KMS-11 (cell line): ENCODE results near the gene SLC39A9.
"Not testable (repeated sequence)": the region's sequence is repeated elsewhere in the genome, so short reads cannot be mapped to it uniquely, and the experiment has no call there.

Experiments
- H2AFZ ChIP-seq: fragments of 200-600 bp; sonication (generic); 2 replicates; pipeline ENCODE4 v1.6.1; 2016; ENCODE audit warnings: antibody characterized with exemption, mixed run types, low read depth
- H3K27ac ChIP-seq: fragments of 200-600 bp; sonication (generic); 2 replicates; pipeline ENCODE4 v1.6.1; 2016; ENCODE audit warnings: mild to moderate bottlenecking, mixed run types
- H3K27me3 ChIP-seq: fragments of 200-600 bp; sonication (generic); 2 replicates; pipeline ENCODE4 v1.6.1; 2017; ENCODE audit warnings: mild to moderate bottlenecking, low read depth, mixed run types, moderate library complexity; ENCODE audit not compliant: insufficient read depth
- H3K36me3 ChIP-seq: fragments of 200-600 bp; sonication (generic); 2 replicates; pipeline ENCODE4 v1.6.1; 2017; ENCODE audit warnings: mild to moderate bottlenecking, mixed run types; ENCODE audit not compliant: insufficient read depth
- H3K4me1 ChIP-seq: fragments of 200-600 bp; sonication (generic); 2 replicates; pipeline ENCODE4 v1.6.1; 2016; ENCODE audit warnings: mild to moderate bottlenecking, low read depth, mixed run types; ENCODE audit not compliant: poor library complexity, severe bottlenecking
- H3K4me2 ChIP-seq: fragments of 200-600 bp; sonication (generic); 2 replicates; pipeline ENCODE4 v1.7.0; 2016; ENCODE audit warnings: mild to moderate bottlenecking, mixed run types
- H3K4me3 ChIP-seq: fragments of 200-600 bp; sonication (generic); IDR thresholded peaks from 2 replicates; pipeline ENCODE4 v1.6.1; 2017; ENCODE audit warnings: low read depth, low read length, mixed read lengths; ENCODE audit not compliant: insufficient read depth
- H3K79me2 ChIP-seq: fragments of 200-600 bp; sonication (generic); 2 replicates; pipeline ENCODE4 v1.6.1; 2016; ENCODE audit warnings: low read depth, mixed run types; ENCODE audit not compliant: insufficient read depth
- H3K9ac ChIP-seq: fragments of 200-600 bp; sonication (generic); 2 replicates; pipeline ENCODE4 v1.6.1; 2016; ENCODE audit warnings: mild to moderate bottlenecking, mixed run types
- H4K20me1 ChIP-seq: fragments of 200-600 bp; sonication (generic); 2 replicates; pipeline ENCODE4 v1.6.1; 2016; ENCODE audit warnings: mild to moderate bottlenecking, mixed run types; ENCODE audit not compliant: insufficient read depth
- CTCF ChIP-seq: fragments of 200-600 bp; sonication (generic); conservative IDR thresholded peaks from 2 replicates; pipeline ENCODE4 v1.6.1; 2017; ENCODE audit warnings: low read depth, mild to moderate bottlenecking, antibody characterized with exemption, low read length, moderate library complexity, mixed read lengths

SLC39A9 gene

GRCh38 chr14:69387311-69387710 lies 11.2 kb upstream of the SLC39A9 start:
- Histone ChIP-seq H3K27me3 (no peaks in the 10 kb centered on the region), H3K4me1 (no peaks in the 10 kb centered on the region), H3K79me2 (peaks cover 52% of the 10 kb centered on the region), H4K20me1 (peaks cover 4% of the 10 kb centered on the region; the same call in 1 of the 2 replicates), H3K9ac (no peak overlapping the region), H3K27ac (no peak overlapping the region), H3K4me2 (no peak overlapping the region), H3K36me3 (no peaks in the 10 kb centered on the region), H3K4me3 (no peak overlapping the region), H2AFZ (no peak overlapping the region)
- TF ChIP-seq CTCF = no peak

- not testable (repeated sequence) for H3K4me3 ChIP-seq, H3K36me3 ChIP-seq, H3K4me2 ChIP-seq, H2AFZ ChIP-seq, H3K9ac ChIP-seq, H4K20me1 ChIP-seq, H3K27me3 ChIP-seq, H3K4me1 ChIP-seq, H3K27ac ChIP-seq
- peaks cover 76% of the 10 kb centered on the region for H3K79me2 ChIP-seq
These were observed 7.1 kb upstream of the SLC39A9 start for GRCh38 chr14:69391400-69391799.

- no peak for TF ChIP-seq CTCF
- no peak overlapping the region for H3K4me2 ChIP-seq
- no peak overlapping the region for H3K27ac ChIP-seq
- H3K36me3 ChIP-seq = no peaks in the 10 kb centered on the region
- H3K4me3 ChIP-seq = no peak overlapping the region
- H3K4me1 ChIP-seq = peaks cover 11% of the 10 kb centered on the region
- H4K20me1 ChIP-seq = peaks cover 4% of the 10 kb centered on the region; the same call in 1 of the 2 replicates
- H3K27me3 ChIP-seq = no peaks in the 10 kb centered on the region
- H2AFZ ChIP-seq = no peak overlapping the region
- H3K9ac ChIP-seq = no peak overlapping the region
- H3K79me2 ChIP-seq = peaks cover 84% of the 10 kb centered on the region
These were observed 6.0 kb upstream of the SLC39A9 start for GRCh38 chr14:69392481-69392880.

GRCh38 chr14:69395929-69396328 lies 2.6 kb upstream of the SLC39A9 start:
- TF ChIP-seq CTCF = no peak
- Histone ChIP-seq H3K4me3 (no peak overlapping the region), H3K4me2 (no peak overlapping the region), H3K36me3 (no peaks in the 10 kb centered on the region), H3K27me3 (no peaks in the 10 kb centered on the region), H2AFZ (no peak overlapping the region), H3K27ac (no peak overlapping the region), H3K9ac (no peak overlapping the region), H3K4me1 (peaks cover 31% of the 10 kb centered on the region), H3K79me2 (peaks cover 85% of the 10 kb centered on the region), H4K20me1 (peaks cover 4% of the 10 kb centered on the region; the same call in 1 of the 2 replicates)

- no peaks in the 10 kb centered on the region for H3K36me3 ChIP-seq
- H3K4me1 ChIP-seq = peaks cover 40% of the 10 kb centered on the region
- H4K20me1 ChIP-seq = no peaks in the 10 kb centered on the region
- H3K27me3 ChIP-seq = no peaks in the 10 kb centered on the region
- peak overlapping the region; percentile 85 for H2AFZ ChIP-seq
- no peak overlapping the region for H3K4me3 ChIP-seq
- H3K4me2 ChIP-seq = peak overlapping the region; percentile 68
- no peak for TF ChIP-seq CTCF
- H3K79me2 ChIP-seq = peaks cover 70% of the 10 kb centered on the region
- peak overlapping the region; percentile 96; the same call in 1 of the 2 replicates for H3K9ac ChIP-seq
- H3K27ac ChIP-seq = peak overlapping the region; percentile 88; the same call in 1 of the 2 replicates
These were observed 322 bp downstream of the SLC39A9 start for GRCh38 chr14:69398818-69399210.
